ENCODE results near the gene ECSIT.

- TF ChIP-seq, protein P1, sequence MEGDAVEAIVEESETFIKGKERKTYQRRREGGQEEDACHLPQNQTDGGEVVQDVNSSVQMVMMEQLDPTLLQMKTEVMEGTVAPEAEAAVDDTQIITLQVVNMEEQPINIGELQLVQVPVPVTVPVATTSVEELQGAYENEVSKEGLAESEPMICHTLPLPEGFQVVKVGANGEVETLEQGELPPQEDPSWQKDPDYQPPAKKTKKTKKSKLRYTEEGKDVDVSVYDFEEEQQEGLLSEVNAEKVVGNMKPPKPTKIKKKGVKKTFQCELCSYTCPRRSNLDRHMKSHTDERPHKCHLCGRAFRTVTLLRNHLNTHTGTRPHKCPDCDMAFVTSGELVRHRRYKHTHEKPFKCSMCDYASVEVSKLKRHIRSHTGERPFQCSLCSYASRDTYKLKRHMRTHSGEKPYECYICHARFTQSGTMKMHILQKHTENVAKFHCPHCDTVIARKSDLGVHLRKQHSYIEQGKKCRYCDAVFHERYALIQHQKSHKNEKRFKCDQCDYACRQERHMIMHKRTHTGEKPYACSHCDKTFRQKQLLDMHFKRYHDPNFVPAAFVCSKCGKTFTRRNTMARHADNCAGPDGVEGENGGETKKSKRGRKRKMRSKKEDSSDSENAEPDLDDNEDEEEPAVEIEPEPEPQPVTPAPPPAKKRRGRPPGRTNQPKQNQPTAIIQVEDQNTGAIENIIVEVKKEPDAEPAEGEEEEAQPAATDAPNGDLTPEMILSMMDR (IDR thresholded peaks at IDR 0.05), result no peak
- TF ChIP-seq POLR2A (IDR thresholded peaks at IDR 0.05), result peak in 1 of 2 donors; percentile 16
Observed at GRCh38 chr19:11538232-11539036, 9.5 kb upstream of the ECSIT start, which contains the start of gene CNN1.

Measured in adrenal gland (tissue), 5 donors.